GM19467 (cell line): ENCODE data around the gene EML6.

ENCODE experiments used
- ATAC-seq: cut with Tn5 transposase; IDR thresholded peaks from one replicate; pipeline ENCODE4 v1.9.1; 2021; ENCODE audit warnings: mild to moderate bottlenecking, moderate library complexity; ENCODE audit not compliant: unreplicated experiment

The EML6 gene

GRCh38 chr2:55013936-55014335 is 290.5 kb downstream of the EML6 start:
- no peak for ATAC-seq

GRCh38 chr2:55014962-55015939 is 291.8 kb downstream of the EML6 start:
- ATAC-seq = no peak

GRCh38 chr2:55017428-55017827 is 294.0 kb downstream of the EML6 start:
- ATAC-seq = no peak

GRCh38 chr2:55017880-55018279 is 294.4 kb downstream of the EML6 start:
- no peak for ATAC-seq

GRCh38 chr2:55018619-55019018 is 295.2 kb downstream of the EML6 start:
- ATAC-seq = no peak

- ATAC-seq = no peak
These were observed 296.2 kb downstream of the EML6 start for GRCh38 chr2:55019526-55020258.
